Epithelial cell of proximal tubule (primary cell): ENCODE measurements around the gene ITGB4. TPM values are rescaled to one million over a fixed set of nuclear protein-coding genes. Genes with fewer than 3 reads are reported as not detected.
A peak's percentile ranks its signal among the peaks of the same experiment; 100 is the strongest.

Source experiments
- DNase-seq: peaks from one replicate; pipeline ENCODE4 v3.0.0-alpha.2; 2011; ENCODE audit warnings: low read depth
- H3K4me3 ChIP-seq: 2 replicates; pipeline ENCODE4 v1.5.1; 2011; ENCODE audit warnings: low read depth, mild to moderate bottlenecking, low read length
- total RNA-seq: library from RNA; depleted of rRNA; stranded (reverse); fragments of >200 nt; gene quantifications from 2 replicates; pipeline ENCODE4 v1.2.3, GENCODE V29; 2015
- TF ChIP-seq, protein P1 (sequence below): conservative IDR thresholded peaks from 2 replicates; pipeline ENCODE4 v1.5.1; 2012; ENCODE audit warnings: low read depth, mild to moderate bottlenecking, low read length

The ITGB4 gene
- 22.6 and 33.3 TPM in 2 replicates for total RNA-seq

DNA sequence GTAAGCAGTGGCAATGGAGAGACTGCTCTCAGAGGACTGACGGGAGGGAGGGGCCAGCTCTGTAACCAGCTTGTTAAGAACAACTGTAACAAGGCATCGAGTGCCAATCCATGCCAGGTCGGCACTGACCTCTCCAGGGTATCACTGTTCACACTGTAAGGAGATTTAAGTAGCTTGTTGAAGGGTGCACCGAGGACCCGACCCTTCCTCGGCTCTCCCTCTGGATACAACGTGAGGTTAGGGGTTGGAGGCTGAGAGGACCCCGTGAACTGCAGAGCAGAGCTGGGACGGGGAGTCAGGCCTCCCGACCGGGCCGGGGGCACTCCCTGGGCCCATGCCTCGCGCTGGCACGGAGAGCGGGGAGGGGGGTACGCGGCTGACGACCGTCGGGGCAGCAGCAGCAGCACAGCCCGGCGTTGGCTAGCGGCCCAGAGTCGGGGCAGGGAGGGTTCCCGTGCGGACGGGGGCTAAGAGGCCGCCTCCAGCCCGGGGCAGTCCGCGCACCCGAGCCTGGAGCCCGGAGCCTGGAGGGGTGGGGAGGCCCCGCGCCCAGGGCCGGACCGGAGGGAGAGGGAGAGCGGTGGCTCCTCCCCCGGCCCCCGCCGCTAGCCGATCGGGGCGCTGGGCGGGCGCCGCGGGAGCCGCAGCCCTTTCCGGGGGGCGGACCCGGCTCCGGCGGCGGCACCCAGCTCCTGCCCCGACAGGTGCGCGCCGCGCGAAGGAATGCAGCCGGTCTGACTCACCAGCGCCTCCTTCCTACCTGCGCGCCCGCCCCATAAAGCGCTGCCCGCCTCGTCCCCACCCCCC lies at the start of gene ITGB4:
ITGB4 (plus strand) TSS at position 804 of the 807 bp plus-strand sequence. CDS start 3,245 bp downstream, outside the sequence.
- peak within 1 kb of the TSS; percentile 55 for H3K4me3 ChIP-seq
- no peak for DNase-seq

DNA sequence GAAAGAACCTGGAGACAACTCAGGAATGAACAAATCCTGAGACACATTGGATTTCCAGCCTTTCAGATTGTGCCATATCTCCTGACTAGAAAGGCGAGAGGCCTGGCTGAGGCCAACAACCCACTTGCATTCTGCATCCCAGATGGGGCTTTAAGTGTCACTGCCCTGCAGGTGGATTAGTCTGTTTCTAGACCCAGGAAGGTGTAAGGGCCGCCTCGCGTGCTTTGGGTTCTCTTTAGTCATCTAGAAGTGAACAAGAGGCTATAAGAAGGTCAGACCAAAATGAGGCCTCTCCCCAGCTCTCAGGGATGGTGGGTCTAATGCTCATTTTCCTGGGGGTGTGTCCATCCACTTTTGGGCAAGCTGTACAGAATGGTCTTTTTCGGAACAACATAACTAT lies 49.2 kb upstream of the ITGB4 start:
- H3K4me3 ChIP-seq, result no peak overlapping the region
- TF ChIP-seq, protein P1, sequence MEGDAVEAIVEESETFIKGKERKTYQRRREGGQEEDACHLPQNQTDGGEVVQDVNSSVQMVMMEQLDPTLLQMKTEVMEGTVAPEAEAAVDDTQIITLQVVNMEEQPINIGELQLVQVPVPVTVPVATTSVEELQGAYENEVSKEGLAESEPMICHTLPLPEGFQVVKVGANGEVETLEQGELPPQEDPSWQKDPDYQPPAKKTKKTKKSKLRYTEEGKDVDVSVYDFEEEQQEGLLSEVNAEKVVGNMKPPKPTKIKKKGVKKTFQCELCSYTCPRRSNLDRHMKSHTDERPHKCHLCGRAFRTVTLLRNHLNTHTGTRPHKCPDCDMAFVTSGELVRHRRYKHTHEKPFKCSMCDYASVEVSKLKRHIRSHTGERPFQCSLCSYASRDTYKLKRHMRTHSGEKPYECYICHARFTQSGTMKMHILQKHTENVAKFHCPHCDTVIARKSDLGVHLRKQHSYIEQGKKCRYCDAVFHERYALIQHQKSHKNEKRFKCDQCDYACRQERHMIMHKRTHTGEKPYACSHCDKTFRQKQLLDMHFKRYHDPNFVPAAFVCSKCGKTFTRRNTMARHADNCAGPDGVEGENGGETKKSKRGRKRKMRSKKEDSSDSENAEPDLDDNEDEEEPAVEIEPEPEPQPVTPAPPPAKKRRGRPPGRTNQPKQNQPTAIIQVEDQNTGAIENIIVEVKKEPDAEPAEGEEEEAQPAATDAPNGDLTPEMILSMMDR, result no peak
- DNase-seq, result no peak

More for the DNA sequence above, at the start of gene ITGB4:
- TF ChIP-seq, protein P1, result no peak

DNA sequence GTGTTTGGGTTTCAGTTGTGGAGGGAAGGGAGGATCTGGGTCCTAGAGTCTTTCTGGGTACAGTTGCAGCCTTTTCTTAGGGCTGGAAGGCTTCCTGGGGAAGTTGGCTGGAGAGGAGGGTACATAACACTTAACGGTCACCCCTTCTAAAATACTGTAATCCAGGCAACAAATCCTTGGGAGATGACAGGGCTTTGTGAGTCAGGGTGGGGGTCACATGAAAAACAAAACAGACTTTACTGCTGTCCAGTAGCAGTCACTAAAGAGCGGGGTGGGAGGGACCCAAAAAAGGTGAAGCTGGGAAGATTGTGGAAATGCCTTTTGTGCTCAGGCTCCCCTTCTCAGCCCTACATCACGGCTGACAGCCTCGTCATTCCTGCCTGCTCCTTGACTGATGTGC lies 47.8 kb upstream of the ITGB4 start:
- TF ChIP-seq, protein P1, result no peak
- H3K4me3 ChIP-seq, result no peak overlapping the region
- no peak for DNase-seq

DNA sequence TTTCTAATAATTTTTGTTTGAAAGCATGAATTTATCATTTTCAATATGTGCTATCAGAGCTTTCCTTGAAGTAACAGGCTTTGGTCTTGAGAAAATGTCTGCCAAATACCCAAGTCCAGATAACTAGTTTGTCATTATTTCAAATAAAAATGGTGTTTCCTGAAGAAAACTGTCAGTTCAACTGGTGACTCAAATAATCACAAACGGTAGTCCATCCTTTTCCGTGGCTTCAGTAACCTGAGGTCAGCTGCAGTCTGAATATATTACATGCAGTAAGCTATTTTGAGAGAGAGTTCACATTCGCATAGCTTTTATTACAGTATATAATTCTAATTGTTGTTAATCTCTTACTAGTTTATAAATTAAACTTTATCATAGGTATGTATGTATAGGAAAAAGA lies 44.8 kb upstream of the ITGB4 start:
- no peak overlapping the region for H3K4me3 ChIP-seq
- TF ChIP-seq, protein P1, result no peak

DNA sequence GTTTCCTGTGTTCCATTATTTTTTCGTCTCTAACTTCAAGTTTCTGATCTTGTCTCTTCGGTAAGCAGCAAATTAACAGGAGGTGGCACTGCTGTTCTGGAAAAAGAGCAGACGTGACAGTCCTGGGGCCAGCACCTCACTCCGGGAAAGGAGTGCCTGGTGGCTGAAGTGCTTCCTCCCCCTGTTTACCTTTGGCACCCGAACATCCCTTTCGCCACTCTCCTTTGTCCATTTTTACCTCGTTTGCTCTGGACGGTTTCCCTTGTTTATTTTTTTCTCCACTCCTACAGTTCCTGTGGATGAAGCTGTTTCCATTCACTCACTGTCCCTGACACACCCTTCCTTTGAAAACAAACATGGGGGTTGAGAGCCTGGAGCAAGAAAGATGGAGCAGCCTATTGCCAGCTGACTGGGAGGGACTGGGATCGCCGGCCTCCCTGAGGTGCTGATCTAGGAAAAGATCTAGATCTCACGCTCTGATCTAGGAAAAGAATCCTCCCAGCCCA lies 41.5 kb upstream of the ITGB4 start:
- TF ChIP-seq, protein P1, result peak; percentile 24
- no peak for DNase-seq
- H3K4me3 ChIP-seq, result no peak overlapping the region

More for the DNA sequence above, 44.8 kb upstream of the ITGB4 start:
- DNase-seq, result no peak

DNA sequence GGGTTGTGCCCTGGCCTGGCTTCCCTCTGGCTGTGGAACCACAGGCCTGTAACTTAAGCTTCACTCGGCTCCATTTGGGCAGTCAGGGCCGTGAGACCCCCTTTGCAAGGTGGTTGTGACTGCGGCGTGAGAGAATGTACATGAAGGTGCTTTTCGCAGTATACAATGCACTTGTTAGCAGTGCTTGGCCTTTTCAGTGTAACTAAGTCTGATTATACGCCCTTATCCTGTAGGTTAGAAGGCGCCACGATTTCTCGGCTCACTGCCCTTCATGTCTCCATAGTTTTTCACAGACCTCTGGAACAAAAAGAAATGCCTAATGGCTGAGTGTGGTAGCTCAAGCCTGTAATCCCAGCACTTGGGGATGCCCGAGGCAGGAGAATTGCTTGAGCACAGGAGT lies 40.8 kb upstream of the ITGB4 start:
- H3K4me3 ChIP-seq, result no peak overlapping the region
- DNase-seq, result no peak
- TF ChIP-seq, protein P1, result no peak
